Adipose tissue (tissue), 3 donors: ENCODE data around the gene SLC12A7. TPM values are rescaled to one million over a fixed set of nuclear protein-coding genes. Genes with fewer than 3 reads are reported as not detected.
"Not testable (repeated sequence)": the region's sequence is repeated elsewhere in the genome, so short reads cannot be mapped to it uniquely, and the experiment has no call there.

ENCODE experiments used
- H3K27ac ChIP-seq: one replicate; pipeline ENCODE4 v1.5.1; 2013; ENCODE audit warnings: low read depth, low read length
- WGBS, 3 donors: extraction: QIAGEN DNeasy Blood & Tissue Kit; methylation state at CpG; one replicate each; pipeline ENCODE4 v1.1.7; 2013; 5-methylcytosine and 5-hydroxymethylcytosine counted together
- polyA plus RNA-seq, 3 donors: library from polyadenylated mRNA; stranded (reverse); fragments of 200-250 nt; gene quantifications; one replicate each; pipeline ENCODE4 v1.2.3, GENCODE V29; 2013
- donor health status: healthy with polysubstance abuse.
- donor health status: Bipolar disorder and iron deficiency.
- donor health status: healthy.

The SLC12A7 gene
- polyA plus RNA-seq, 3 donors = 9.3 to 27.2 (median 20.0) TPM

GRCh38 chr5:1062761-1063568, 48.9 kb downstream of the SLC12A7 start:
- WGBS, 3 donors = 93 to 97% (median 93%) methylated on average over 35 to 36 of the region's 36 CpGs
- H3K27ac ChIP-seq = no peak overlapping the region

- 85 to 93% (median 86%) methylated on average over 10 of the region's 10 CpGs for WGBS, 3 donors
- no peak overlapping the region for H3K27ac ChIP-seq
These were observed 49.9 kb downstream of the SLC12A7 start for GRCh38 chr5:1061916-1062315.

GRCh38 chr5:1061292-1061691, 50.6 kb downstream of the SLC12A7 start:
- H3K27ac ChIP-seq = not testable (repeated sequence)
- 89 to 98% (median 96%) methylated on average over 7 to 11 of the region's 43 CpGs for WGBS, 3 donors

GRCh38 chr5:1060535-1060981, 51.3 kb downstream of the SLC12A7 start:
- no peak overlapping the region for H3K27ac ChIP-seq
- 80 to 88% (median 83%) methylated on average over 24 of the region's 24 CpGs for WGBS, 3 donors

GRCh38 chr5:1059884-1060263, 52.0 kb downstream of the SLC12A7 start:
- WGBS, 3 donors = 86 to 89% (median 89%) methylated on average over 17 of the region's 17 CpGs
- H3K27ac ChIP-seq = no peak overlapping the region

- H3K27ac ChIP-seq = no peak overlapping the region
- 92 to 94% (median 94%) methylated on average over 30 to 34 of the region's 34 CpGs for WGBS, 3 donors
These were observed 52.6 kb downstream of the SLC12A7 start for GRCh38 chr5:1058988-1059883.

GRCh38 chr5:1058083-1058945, 53.5 kb downstream of the SLC12A7 start:
- H3K27ac ChIP-seq = no peak overlapping the region
- 89 to 93% (median 93%) methylated on average over 36 of the region's 36 CpGs for WGBS, 3 donors

GRCh38 chr5:1057485-1058082, 54.3 kb downstream of the SLC12A7 start:
- WGBS, 3 donors = 85 to 91% (median 89%) methylated on average over 32 to 35 of the region's 36 CpGs
- H3K27ac ChIP-seq = no peak overlapping the region

GRCh38 chr5:1056611-1057484, 55.0 kb downstream of the SLC12A7 start:
- H3K27ac ChIP-seq = no peak overlapping the region
- WGBS, 3 donors = 92 to 96% (median 94%) methylated on average over 27 of the region's 27 CpGs

GRCh38 chr5:1055896-1056610, 55.8 kb downstream of the SLC12A7 start:
- 90 to 93% (median 92%) methylated on average over 39 of the region's 39 CpGs for WGBS, 3 donors
- no peak overlapping the region for H3K27ac ChIP-seq

GRCh38 chr5:1054799-1055775, 56.8 kb downstream of the SLC12A7 start:
- no peak overlapping the region for H3K27ac ChIP-seq
- 88 to 91% (median 90%) methylated on average over 39 of the region's 39 CpGs for WGBS, 3 donors

- 87 to 91% (median 87%) methylated on average over 39 of the region's 39 CpGs for WGBS, 3 donors
- H3K27ac ChIP-seq = no peak overlapping the region
These were observed 57.7 kb downstream of the SLC12A7 start for GRCh38 chr5:1054018-1054798.

- no peak overlapping the region for H3K27ac ChIP-seq
- WGBS, 3 donors = 82 to 92% (median 89%) methylated on average over 32 of the region's 32 CpGs
These were observed 58.4 kb downstream of the SLC12A7 start for GRCh38 chr5:1053391-1054017.

- WGBS, 3 donors = 91 to 96% (median 91%) methylated on average over 28 to 29 of the region's 29 CpGs
These were observed 59.0 kb downstream of the SLC12A7 start for GRCh38 chr5:1052641-1053390.

More at GRCh38 chr5:1052641-1053390, 59.0 kb downstream of the SLC12A7 start:
- H3K27ac ChIP-seq = no peak overlapping the region
